Measurements from ENCODE around the gene FDXACB1. TPM values are rescaled to one million over a fixed set of nuclear protein-coding genes. Genes with fewer than 3 reads are reported as not detected.

Gene FDXACB1
- total and polyA plus RNA-seq, 9 of the 15 experiments (the other 6 are each of a cell fraction or from before 2014, with no cell fraction given), result 3.2 to 7.5 (median 5.3) TPM

DNA sequence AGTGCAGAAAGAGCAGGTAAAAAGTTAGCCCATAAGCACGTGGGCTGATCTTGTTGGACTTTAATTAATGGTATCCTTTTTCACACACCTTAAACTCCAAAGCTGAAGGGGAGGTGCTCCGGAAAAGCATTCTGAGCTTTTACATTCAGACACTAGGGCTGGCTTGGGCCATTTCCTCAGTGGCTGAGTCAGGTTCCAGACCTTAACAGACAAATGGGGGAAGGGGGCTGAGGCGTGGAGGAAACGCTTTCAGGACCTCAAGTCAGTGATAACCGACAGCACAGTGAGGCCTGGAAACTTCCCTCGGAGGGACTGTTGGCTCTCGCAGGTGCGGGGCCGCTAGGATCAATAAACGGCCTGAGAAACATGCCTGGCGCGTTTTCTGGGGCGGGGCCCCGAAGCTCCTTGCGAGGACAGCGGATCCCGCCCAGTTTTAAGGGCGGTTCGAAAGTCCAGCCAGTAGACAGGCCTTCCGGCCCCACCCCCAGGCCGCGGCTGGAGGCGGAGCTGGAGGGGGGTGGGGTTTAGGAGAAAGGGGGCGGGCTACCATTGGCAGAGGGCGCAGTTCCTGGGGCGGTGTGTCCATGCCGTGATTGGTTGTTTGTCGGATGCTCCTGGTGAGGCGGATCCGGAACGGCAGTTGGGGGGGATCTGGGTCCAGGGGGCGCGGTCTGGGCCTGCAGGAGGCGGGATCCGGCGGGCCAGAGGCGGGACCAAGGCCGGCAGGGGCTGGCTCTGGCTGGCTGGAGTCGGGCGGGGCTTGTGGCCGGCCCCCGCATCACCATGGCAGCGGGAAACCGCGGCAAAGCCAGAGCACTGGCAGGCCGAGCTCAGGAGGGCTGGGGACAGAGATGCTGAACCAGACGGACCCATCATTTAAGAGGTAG, 47.8 kb upstream of the FDXACB1 start (continued):
- TF ChIP-seq EGR1 (conservative IDR thresholded peaks at IDR 0.05), result peak; percentile 84
- TF ChIP-seq, protein P1, sequence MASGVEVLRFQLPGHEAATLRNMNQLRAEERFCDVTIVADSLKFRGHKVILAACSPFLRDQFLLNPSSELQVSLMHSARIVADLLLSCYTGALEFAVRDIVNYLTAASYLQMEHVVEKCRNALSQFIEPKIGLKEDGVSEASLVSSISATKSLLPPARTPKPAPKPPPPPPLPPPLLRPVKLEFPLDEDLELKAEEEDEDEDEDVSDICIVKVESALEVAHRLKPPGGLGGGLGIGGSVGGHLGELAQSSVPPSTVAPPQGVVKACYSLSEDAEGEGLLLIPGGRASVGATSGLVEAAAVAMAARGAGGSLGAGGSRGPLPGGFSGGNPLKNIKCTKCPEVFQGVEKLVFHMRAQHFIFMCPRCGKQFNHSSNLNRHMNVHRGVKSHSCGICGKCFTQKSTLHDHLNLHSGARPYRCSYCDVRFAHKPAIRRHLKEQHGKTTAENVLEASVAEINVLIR (CRISPR knock-in tag; IDR thresholded peaks at IDR 0.05), result peak; percentile 50; the same call in 1 of the 2 replicates
- TF ChIP-seq BCOR (IDR thresholded peaks at IDR 0.05), result peak; percentile 11; the same call in 1 of the 2 replicates
- TF ChIP-seq, protein P2, sequence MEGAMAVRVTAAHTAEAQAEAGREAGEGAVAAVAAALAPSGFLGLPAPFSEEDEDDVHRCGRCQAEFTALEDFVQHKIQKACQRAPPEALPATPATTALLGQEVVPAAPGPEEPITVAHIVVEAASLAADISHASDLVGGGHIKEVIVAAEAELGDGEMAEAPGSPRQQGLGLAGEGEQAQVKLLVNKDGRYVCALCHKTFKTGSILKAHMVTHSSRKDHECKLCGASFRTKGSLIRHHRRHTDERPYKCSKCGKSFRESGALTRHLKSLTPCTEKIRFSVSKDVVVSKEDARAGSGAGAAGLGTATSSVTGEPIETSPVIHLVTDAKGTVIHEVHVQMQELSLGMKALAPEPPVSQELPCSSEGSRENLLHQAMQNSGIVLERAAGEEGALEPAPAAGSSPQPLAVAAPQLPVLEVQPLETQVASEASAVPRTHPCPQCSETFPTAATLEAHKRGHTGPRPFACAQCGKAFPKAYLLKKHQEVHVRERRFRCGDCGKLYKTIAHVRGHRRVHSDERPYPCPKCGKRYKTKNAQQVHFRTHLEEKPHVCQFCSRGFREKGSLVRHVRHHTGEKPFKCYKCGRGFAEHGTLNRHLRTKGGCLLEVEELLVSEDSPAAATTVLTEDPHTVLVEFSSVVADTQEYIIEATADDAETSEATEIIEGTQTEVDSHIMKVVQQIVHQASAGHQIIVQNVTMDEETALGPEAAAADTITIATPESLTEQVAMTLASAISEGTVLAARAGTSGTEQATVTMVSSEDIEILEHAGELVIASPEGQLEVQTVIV (CRISPR knock-in tag; IDR thresholded peaks at IDR 0.05; ENCODE audit: borderline replicate concordance), result no peak
- TF ChIP-seq ZNF696 (CRISPR knock-in tag; conservative IDR thresholded peaks at IDR 0.05), result no peak
- no peak for TF ChIP-seq GATAD2B (IDR thresholded peaks at IDR 0.05; ENCODE audit: borderline replicate concordance)
- TF ChIP-seq SAFB2 (IDR thresholded peaks at IDR 0.05; ENCODE audit: borderline replicate concordance, low read depth, low read length, severe bottlenecking), result no peak
- no peak for TF ChIP-seq EZH2 (IDR thresholded peaks at IDR 0.05; ENCODE audit: borderline replicate concordance, low read depth, low read length)
- TF ChIP-seq ZNF592 (IDR thresholded peaks at IDR 0.05), result peak; percentile 83
- no peak for TF ChIP-seq ZNF280B (CRISPR knock-in tag; IDR thresholded peaks at IDR 0.05)
- no peak for TF ChIP-seq ZBTB43 (CRISPR knock-in tag; IDR thresholded peaks at IDR 0.05)
- TF ChIP-seq UBTF (IDR thresholded peaks at IDR 0.05; ENCODE audit: borderline replicate concordance in 1 of 2, low read depth in 2 of 2, low read length in 2 of 2), result no peak

All from K562 (cell line).